ENCODE results near the gene YY1.
"Not testable (repeated sequence)": the region's sequence is repeated elsewhere in the genome, so short reads cannot be mapped to it uniquely, and the experiment has no call there.

DNA sequence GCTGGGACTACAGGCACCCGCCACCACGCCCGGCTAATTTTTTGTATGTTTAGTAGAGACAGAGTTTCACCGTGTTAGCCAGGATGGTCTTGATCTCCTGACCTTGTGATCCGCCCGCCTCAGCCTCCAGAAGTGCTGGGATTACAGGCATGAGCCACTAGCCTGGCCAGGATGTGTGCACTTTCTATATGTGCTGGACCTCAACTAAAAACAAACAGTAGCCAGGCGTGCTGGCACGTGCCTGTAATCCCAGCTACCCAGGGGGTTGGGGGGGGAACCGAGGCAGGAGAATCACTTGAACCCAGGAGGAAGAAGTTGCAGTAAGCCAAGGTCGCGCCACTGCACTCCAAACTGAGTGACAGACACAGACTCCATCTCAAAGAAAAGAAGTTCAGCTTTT is 57.8 kb downstream of the YY1 start:
- TF ChIP-seq, protein P1, sequence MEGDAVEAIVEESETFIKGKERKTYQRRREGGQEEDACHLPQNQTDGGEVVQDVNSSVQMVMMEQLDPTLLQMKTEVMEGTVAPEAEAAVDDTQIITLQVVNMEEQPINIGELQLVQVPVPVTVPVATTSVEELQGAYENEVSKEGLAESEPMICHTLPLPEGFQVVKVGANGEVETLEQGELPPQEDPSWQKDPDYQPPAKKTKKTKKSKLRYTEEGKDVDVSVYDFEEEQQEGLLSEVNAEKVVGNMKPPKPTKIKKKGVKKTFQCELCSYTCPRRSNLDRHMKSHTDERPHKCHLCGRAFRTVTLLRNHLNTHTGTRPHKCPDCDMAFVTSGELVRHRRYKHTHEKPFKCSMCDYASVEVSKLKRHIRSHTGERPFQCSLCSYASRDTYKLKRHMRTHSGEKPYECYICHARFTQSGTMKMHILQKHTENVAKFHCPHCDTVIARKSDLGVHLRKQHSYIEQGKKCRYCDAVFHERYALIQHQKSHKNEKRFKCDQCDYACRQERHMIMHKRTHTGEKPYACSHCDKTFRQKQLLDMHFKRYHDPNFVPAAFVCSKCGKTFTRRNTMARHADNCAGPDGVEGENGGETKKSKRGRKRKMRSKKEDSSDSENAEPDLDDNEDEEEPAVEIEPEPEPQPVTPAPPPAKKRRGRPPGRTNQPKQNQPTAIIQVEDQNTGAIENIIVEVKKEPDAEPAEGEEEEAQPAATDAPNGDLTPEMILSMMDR (conservative IDR thresholded peaks at IDR 0.05), result not testable (repeated sequence)
- TF ChIP-seq ZFX (IDR thresholded peaks at IDR 0.05), result not testable (repeated sequence)

Data from C4-2B (cell line).